ENCODE data around the gene CST9L.

DNA sequence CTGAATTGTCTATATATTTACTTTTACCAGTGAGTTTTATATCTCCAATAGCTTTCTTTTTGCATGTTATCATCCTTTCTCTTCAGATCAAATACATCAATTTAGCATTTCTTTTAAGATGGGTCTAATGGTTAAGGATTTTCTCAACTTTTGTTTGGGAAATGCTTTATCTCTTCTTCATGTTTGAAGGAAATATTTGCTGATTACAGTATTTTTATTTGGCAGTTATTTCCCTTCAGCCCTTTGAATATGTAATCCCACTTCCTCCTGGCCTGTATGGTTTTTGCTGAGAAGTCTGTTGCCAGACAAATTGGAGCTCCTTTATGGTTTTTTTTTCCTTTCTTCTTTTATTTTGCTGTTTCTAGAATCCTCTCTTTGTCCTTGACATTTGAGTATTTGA, 6.7 kb upstream of the CST9L start:
- TF ChIP-seq POLR2AphosphoS2 (IDR thresholded peaks at IDR 0.05; ENCODE audit: low read depth, low read length) = no peak
- no peak for TF ChIP-seq YY1 (IDR thresholded peaks at IDR 0.05; ENCODE audit: low read depth, low read length)
- TF ChIP-seq GABPA (IDR thresholded peaks at IDR 0.05; ENCODE audit: low read depth) = no peak
